Measurements from ENCODE around the gene GALNT13. TPM values are rescaled to one million over a fixed set of nuclear protein-coding genes. Genes with fewer than 3 reads are reported as not detected.

GALNT13 gene
- total and polyA plus RNA-seq, 10 of the 15 experiments (the other 5 are each of a cell fraction or from before 2014, with no cell fraction given): 0.04 TPM; not detected in 9

DNA sequence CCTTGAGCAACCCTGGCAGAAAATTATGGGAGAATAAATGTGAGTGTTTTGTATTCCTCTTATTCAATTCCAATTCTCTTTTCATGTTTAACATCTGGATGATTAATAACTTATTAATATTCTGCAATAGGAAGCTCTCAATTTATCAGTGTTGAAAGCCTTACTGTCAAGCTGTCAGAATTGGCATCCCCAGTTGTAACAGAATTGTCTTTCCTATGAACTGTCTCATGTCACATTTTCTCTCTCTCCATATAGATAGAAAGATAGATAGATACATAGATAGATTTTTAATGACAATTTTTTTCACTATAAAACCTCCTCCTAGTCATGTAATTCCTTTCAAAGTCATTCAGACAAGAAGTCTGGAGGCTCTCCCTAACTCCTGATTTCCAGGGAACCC is 331.5 kb downstream of the GALNT13 start:
- ChIA-PET RAD21 (ENCODE audit: unreplicated experiment) (no interaction called here), POLR2A (no interaction called here), SMC1A (ENCODE audit: uncharacterized antibody, unreplicated experiment) (no interaction called here), CTCF (no interaction called here)
- Histone ChIP-seq H3K9me3 (replicated peaks; ENCODE audit: control insufficient read depth, insufficient read depth, low read length) (no peaks in the 10 kb centered on the region), H3K36me3 (ENCODE audit: control insufficient read depth in 2 of 2, insufficient read depth in 2 of 2, low read length in 1 of 2) (no peaks in the 10 kb centered on the region), H3K4me2 (ENCODE audit: control insufficient read depth, insufficient read depth) (no peak overlapping the region), H3K4me3 (no peak overlapping the region), H2AFZ (ENCODE audit: control insufficient read depth, low read depth, low read length) (no peak overlapping the region), H3K4me1 (ENCODE audit: control insufficient read depth, insufficient read depth, low read length) (no peaks in the 10 kb centered on the region), H3K9ac (ENCODE audit: control insufficient read depth, insufficient read depth, low read length) (no peak overlapping the region), H4K20me1 (ENCODE audit: control insufficient read depth, insufficient read depth) (no peaks in the 10 kb centered on the region), H3K79me2 (ENCODE audit: control insufficient read depth, insufficient read depth, low read length) (no peaks in the 10 kb centered on the region), H3K27me3 (replicated peaks in 1 of 2; ENCODE audit: control insufficient read depth in 2 of 2, insufficient read depth in 2 of 2, low read length in 1 of 2) (no peaks in the 10 kb centered on the region), H3K27ac (ENCODE audit: control insufficient read depth, insufficient read depth) (no peak overlapping the region)
- intact Hi-C loops (cut with micrococcal nuclease; ENCODE audit: unreplicated experiment) (no loop called here), in situ Hi-C loops (cut with MboI) (no loop called here)
- no peak for FAIRE-seq
- no TSS peak for BruUV-seq (replicated peaks)
- DNase-seq (ENCODE audit: low read depth, low spot score): no peak
- TF ChIP-seq, protein P1, sequence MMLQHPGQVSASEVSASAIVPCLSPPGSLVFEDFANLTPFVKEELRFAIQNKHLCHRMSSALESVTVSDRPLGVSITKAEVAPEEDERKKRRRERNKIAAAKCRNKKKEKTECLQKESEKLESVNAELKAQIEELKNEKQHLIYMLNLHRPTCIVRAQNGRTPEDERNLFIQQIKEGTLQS (IDR thresholded peaks at IDR 0.05; ENCODE audit: borderline replicate concordance, extremely low read depth, low read depth, low read length): no peak
- TF ChIP-seq, protein P2, sequence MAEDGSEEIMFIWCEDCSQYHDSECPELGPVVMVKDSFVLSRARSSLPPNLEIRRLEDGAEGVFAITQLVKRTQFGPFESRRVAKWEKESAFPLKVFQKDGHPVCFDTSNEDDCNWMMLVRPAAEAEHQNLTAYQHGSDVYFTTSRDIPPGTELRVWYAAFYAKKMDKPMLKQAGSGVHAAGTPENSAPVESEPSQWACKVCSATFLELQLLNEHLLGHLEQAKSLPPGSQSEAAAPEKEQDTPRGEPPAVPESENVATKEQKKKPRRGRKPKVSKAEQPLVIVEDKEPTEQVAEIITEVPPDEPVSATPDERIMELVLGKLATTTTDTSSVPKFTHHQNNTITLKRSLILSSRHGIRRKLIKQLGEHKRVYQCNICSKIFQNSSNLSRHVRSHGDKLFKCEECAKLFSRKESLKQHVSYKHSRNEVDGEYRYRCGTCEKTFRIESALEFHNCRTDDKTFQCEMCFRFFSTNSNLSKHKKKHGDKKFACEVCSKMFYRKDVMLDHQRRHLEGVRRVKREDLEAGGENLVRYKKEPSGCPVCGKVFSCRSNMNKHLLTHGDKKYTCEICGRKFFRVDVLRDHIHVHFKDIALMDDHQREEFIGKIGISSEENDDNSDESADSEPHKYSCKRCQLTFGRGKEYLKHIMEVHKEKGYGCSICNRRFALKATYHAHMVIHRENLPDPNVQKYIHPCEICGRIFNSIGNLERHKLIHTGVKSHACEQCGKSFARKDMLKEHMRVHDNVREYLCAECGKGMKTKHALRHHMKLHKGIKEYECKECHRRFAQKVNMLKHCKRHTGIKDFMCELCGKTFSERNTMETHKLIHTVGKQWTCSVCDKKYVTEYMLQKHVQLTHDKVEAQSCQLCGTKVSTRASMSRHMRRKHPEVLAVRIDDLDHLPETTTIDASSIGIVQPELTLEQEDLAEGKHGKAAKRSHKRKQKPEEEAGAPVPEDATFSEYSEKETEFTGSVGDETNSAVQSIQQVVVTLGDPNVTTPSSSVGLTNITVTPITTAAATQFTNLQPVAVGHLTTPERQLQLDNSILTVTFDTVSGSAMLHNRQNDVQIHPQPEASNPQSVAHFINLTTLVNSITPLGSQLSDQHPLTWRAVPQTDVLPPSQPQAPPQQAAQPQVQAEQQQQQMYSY (CRISPR knock-in tag; IDR thresholded peaks at IDR 0.05): no peak
- TF ChIP-seq YBX1 (IDR thresholded peaks at IDR 0.05) (no peak), BACH1 (IDR thresholded peaks at IDR 0.05; ENCODE audit: borderline replicate concordance) (no peak), FOS (IDR thresholded peaks at IDR 0.05; ENCODE audit: borderline replicate concordance, extremely low read depth, insufficient read length) (no peak), MTA3 (IDR thresholded peaks at IDR 0.05; ENCODE audit: borderline replicate concordance, low read length) (no peak), TCF3 (IDR thresholded peaks at IDR 0.05; ENCODE audit: borderline replicate concordance, insufficient read depth, low read depth, low read length) (no peak), CHD4 (IDR thresholded peaks at IDR 0.05) (no peak), ZNF217 (IDR thresholded peaks at IDR 0.05) (no peak), ETV6 (conservative IDR thresholded peaks at IDR 0.05 in 1 of 2, IDR thresholded peaks at IDR 0.05 in 1 of 2; ENCODE audit: borderline replicate concordance in 1 of 2, low read depth in 1 of 2) (no peak), STAT3 (IDR thresholded peaks at IDR 0.05; ENCODE audit: low read depth, low read length) (no peak), JUND (IDR thresholded peaks at IDR 0.05; ENCODE audit: low read depth, low read length) (no peak)
- TF ChIP-seq, protein P3, sequence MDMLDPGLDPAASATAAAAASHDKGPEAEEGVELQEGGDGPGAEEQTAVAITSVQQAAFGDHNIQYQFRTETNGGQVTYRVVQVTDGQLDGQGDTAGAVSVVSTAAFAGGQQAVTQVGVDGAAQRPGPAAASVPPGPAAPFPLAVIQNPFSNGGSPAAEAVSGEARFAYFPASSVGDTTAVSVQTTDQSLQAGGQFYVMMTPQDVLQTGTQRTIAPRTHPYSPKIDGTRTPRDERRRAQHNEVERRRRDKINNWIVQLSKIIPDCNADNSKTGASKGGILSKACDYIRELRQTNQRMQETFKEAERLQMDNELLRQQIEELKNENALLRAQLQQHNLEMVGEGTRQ (IDR thresholded peaks at IDR 0.05; ENCODE audit: borderline replicate concordance, low read depth, low read length): no peak
- TF ChIP-seq, protein P4, sequence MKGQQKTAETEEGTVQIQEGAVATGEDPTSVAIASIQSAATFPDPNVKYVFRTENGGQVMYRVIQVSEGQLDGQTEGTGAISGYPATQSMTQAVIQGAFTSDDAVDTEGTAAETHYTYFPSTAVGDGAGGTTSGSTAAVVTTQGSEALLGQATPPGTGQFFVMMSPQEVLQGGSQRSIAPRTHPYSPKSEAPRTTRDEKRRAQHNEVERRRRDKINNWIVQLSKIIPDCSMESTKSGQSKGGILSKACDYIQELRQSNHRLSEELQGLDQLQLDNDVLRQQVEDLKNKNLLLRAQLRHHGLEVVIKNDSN (IDR thresholded peaks at IDR 0.05; ENCODE audit: borderline replicate concordance, extremely low read length, insufficient read depth, low read depth, low read length): no peak
- TF ChIP-seq, protein P5, sequence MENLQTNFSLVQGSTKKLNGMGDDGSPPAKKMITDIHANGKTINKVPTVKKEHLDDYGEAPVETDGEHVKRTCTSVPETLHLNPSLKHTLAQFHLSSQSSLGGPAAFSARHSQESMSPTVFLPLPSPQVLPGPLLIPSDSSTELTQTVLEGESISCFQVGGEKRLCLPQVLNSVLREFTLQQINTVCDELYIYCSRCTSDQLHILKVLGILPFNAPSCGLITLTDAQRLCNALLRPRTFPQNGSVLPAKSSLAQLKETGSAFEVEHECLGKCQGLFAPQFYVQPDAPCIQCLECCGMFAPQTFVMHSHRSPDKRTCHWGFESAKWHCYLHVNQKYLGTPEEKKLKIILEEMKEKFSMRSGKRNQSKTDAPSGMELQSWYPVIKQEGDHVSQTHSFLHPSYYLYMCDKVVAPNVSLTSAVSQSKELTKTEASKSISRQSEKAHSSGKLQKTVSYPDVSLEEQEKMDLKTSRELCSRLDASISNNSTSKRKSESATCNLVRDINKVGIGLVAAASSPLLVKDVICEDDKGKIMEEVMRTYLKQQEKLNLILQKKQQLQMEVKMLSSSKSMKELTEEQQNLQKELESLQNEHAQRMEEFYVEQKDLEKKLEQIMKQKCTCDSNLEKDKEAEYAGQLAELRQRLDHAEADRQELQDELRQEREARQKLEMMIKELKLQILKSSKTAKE (IDR thresholded peaks at IDR 0.05; ENCODE audit: low read depth, poor library complexity, severe bottlenecking): no peak
- no peak for ATAC-seq

Measured in GM12878 (cell line).